NCI-H2227 treated with DMSO at 0.1 percent for 48 hours (cell line): ENCODE measurements around the gene DZANK1.
"Not testable (repeated sequence)": the region's sequence is repeated elsewhere in the genome, so short reads cannot be mapped to it uniquely, and the experiment has no call there.

Source experiments
- DNase-seq: peaks from one replicate; lab custom pipeline; 2025; lab: John Stamatoyannopoulos, UW

Gene DZANK1

GRCh38 chr20:18436847-18437246 is 30.0 kb downstream of the DZANK1 start:
- DNase-seq: no peak

GRCh38 chr20:18431206-18431605 is 35.6 kb downstream of the DZANK1 start:
- DNase-seq: no peak

GRCh38 chr20:18430172-18430826 is 36.5 kb downstream of the DZANK1 start:
- DNase-seq: no peak

GRCh38 chr20:18428490-18429173 is 38.2 kb downstream of the DZANK1 start:
- DNase-seq: no peak

- no peak for DNase-seq
Observed at GRCh38 chr20:18427214-18427613, 39.6 kb downstream of the DZANK1 start.

GRCh38 chr20:18421608-18422007 is 45.2 kb downstream of the DZANK1 start:
- DNase-seq: no peak

GRCh38 chr20:18416486-18416885 is 50.3 kb downstream of the DZANK1 start:
- DNase-seq: peak; percentile 31

GRCh38 chr20:18414140-18414539 is 52.7 kb downstream of the DZANK1 start:
- no peak for DNase-seq

GRCh38 chr20:18412221-18412901 is 54.5 kb downstream of the DZANK1 start:
- DNase-seq: no peak

GRCh38 chr20:18405826-18406225 is 61.0 kb downstream of the DZANK1 start:
- no peak for DNase-seq

GRCh38 chr20:18404172-18404571 is 62.7 kb downstream of the DZANK1 start:
- no peak for DNase-seq

GRCh38 chr20:18403269-18403668 is 63.6 kb downstream of the DZANK1 start:
- DNase-seq: no peak

- no peak for DNase-seq
Observed at GRCh38 chr20:18401305-18401704, 65.5 kb downstream of the DZANK1 start.

GRCh38 chr20:18400460-18400859 is 66.4 kb downstream of the DZANK1 start:
- no peak for DNase-seq

GRCh38 chr20:18398713-18399112 is 68.1 kb downstream of the DZANK1 start:
- not testable (repeated sequence) for DNase-seq

- no peak for DNase-seq
Observed at GRCh38 chr20:18397030-18397429, 69.8 kb downstream of the DZANK1 start.

GRCh38 chr20:18395544-18395943 is 71.3 kb downstream of the DZANK1 start:
- no peak for DNase-seq

- DNase-seq: no peak
Observed at GRCh38 chr20:18394363-18394762, 72.5 kb downstream of the DZANK1 start.

GRCh38 chr20:18391686-18392085 is 75.1 kb downstream of the DZANK1 start:
- DNase-seq: no peak

GRCh38 chr20:18390201-18390600 is 76.6 kb downstream of the DZANK1 start:
- DNase-seq: no peak

GRCh38 chr20:18388860-18389259 is 78.0 kb downstream of the DZANK1 start:
- DNase-seq: no peak

GRCh38 chr20:18380908-18381529 is 85.8 kb downstream of the DZANK1 start:
- DNase-seq: no peak
